Gastrocnemius medialis (tissue), 4 donors: Measurements from ENCODE around the gene LAIR2.

Source experiments
- POLR2A ChIP-seq, 2 donors: fragments of 450-650 bp; IDR thresholded peaks; one replicate each; pipeline ENCODE4 v1.6.1; 2017; ENCODE audit warnings: antibody characterized with exemption in 2 of 2, mild to moderate bottlenecking in 2 of 2, moderate library complexity in 2 of 2
- TF ChIP-seq, protein P1 (sequence below), 5 experiments: fragments of 450-650 bp in 3 of 5; fragments of 200-600 bp in 2 of 5; sonication (generic) in 2 of 5; IDR thresholded peaks in 4 of 5; conservative IDR thresholded peaks in 1 of 5; 1 replicate in 4 of 5; 2 replicates in 1 of 5; pipeline ENCODE4 v1.5.1; 2016 to 2019; ENCODE audit warnings: antibody characterized with exemption in 5 of 5, mild to moderate bottlenecking in 3 of 5, moderate library complexity in 3 of 5

DNA sequence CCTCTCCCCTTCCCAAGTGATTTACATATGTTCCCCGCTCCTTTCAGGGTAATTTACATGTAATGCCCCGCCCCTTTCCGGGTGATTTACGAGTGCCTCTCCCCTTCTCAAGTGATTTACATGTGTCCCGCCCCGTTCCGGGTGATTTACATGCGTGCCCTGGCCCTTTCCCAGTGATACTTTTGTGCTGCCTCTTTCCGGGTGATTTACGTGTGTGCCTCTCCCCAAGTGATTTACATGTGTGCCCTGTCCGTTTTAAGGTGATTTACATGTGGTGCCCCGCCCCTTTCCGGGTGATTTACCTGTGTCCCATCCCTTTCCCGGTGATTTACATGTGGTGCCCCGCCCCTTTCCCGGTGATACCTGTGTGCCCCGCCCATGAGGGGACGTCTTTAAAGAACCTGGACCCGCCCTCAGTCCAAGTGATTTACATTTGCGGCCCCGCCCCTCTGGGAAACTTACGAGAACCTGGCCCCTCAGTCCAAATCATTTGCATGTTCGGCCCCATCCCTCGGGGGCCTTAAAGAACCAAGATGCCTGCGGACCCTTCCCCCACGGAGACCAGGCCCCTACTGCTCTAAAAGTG is 38.5 kb upstream of the LAIR2 start:
- TF ChIP-seq, protein P1, sequence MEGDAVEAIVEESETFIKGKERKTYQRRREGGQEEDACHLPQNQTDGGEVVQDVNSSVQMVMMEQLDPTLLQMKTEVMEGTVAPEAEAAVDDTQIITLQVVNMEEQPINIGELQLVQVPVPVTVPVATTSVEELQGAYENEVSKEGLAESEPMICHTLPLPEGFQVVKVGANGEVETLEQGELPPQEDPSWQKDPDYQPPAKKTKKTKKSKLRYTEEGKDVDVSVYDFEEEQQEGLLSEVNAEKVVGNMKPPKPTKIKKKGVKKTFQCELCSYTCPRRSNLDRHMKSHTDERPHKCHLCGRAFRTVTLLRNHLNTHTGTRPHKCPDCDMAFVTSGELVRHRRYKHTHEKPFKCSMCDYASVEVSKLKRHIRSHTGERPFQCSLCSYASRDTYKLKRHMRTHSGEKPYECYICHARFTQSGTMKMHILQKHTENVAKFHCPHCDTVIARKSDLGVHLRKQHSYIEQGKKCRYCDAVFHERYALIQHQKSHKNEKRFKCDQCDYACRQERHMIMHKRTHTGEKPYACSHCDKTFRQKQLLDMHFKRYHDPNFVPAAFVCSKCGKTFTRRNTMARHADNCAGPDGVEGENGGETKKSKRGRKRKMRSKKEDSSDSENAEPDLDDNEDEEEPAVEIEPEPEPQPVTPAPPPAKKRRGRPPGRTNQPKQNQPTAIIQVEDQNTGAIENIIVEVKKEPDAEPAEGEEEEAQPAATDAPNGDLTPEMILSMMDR (IDR thresholded peaks at IDR 0.05 in 4 of 5, conservative IDR thresholded peaks at IDR 0.05 in 1 of 5), result no peak
- TF ChIP-seq POLR2A (IDR thresholded peaks at IDR 0.05), result no peak
